LNCaP clone FGC (cell line): ENCODE results near the gene FN3K.

Experiments used
- DNase-seq: peaks from one replicate; pipeline ENCODE4 v3.0.0-alpha.2; 2011; ENCODE audit warnings: low read depth
- H3K4me3 ChIP-seq: 2 replicates; pipeline ENCODE4 v1.5.1; 2011; ENCODE audit warnings: mild to moderate bottlenecking, low read depth, low read length, control low read depth
- CTCF ChIP-seq: IDR thresholded peaks from 2 replicates; pipeline ENCODE4 v1.5.1; 2012; ENCODE audit warnings: mild to moderate bottlenecking; ENCODE audit not compliant: control insufficient read depth, insufficient read depth; ENCODE audit errors: extremely low read depth

FN3K gene

DNA sequence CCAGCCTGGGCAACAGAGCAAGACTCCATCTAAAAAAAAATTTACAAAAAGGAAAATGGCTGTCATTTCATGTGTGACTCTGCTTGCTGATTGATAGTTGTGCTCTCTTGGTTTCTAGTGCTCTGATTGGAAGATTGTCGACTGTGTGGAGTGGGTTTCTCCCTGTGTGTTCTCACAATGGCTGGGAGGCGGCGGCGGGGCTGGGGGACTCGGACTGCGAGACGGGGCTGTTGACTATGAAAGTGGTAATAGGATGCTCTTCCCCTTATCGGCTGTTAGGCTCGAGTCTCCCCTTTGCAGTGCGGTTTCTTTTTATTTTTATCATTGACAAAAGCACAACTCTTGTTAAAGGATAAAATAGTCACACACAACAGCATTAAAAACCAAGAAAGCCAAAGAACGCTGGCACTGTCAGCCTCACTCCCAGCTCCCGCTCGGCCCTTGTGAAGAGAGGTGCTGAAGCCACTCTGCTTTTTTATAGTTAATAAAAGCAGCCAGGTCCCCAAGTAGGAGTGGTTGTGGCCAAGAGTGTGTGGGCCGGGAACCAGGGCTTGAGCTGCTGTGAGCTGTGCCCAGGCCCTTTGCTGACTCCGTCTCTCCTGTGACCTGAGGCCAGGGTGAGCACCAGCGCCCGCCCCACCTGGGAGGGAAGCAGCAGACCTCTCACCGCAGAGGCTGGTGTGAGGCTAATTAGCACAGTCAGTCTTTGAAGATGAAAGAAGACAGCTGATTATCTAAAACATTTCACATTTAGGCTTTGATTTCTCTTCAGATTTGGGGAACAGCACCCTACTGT lies 53.0 kb downstream of the FN3K start:
- DNase-seq = no peak
- no peak for TF ChIP-seq CTCF

DNA sequence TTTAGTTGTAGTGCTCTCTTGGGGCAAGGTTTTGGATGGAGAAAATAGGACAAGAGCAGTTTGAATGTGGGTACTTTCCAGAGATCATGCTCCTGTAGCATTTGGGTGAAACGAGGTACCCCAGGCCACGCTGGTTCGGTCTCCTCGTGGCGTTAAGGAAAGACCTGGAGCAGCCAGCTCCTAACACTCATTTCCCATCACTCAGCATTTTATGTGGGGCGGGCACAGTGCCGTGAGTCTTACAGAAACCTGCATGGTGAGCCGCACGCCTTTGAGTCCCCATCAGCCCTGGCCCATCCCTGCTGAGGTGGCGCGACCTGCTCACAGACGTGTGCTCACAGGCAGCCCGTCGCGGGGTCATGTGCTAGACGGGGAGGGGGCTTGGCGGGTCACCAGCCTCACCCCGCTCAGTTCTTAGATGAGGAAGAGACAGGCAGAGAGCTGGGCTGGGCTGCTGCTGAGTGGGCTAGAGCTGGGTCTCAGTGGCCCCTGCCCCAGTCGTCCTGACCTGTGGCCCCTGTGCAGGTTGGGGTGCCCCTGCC lies 53.7 kb downstream of the FN3K start:
- TF ChIP-seq CTCF = no peak
- H3K4me3 ChIP-seq = no peak overlapping the region
- no peak for DNase-seq

More for the DNA sequence above, 53.0 kb downstream of the FN3K start:
- no peak overlapping the region for H3K4me3 ChIP-seq

GRCh38 chr17:82789806-82790205 lies 54.4 kb downstream of the FN3K start:
- no peak for DNase-seq
- no peak for TF ChIP-seq CTCF
- no peak overlapping the region for H3K4me3 ChIP-seq

DNA sequence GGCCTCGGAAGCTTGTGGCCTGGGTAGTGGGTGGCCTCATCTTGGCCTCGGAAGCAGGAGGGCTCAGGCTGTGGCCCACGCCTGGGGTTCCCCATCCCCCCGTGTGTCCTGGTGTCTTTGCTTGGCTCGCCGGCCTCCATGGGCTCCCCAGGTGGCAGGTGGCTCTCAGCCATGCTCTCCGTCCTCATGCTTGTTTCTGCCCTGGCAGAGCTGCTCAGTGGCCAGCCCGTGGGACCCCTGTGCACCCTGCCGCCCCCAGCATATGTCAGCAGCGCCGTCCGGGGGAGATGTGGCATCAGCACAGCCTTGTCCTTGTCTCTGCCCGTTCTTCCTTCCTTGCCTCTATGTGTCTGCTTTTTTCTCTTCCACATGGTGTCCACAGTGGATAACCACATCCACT lies 55.0 kb downstream of the FN3K start:
- no peak overlapping the region for H3K4me3 ChIP-seq
- no peak for TF ChIP-seq CTCF
- no peak for DNase-seq

- DNase-seq = no peak
- TF ChIP-seq CTCF = no peak
Observed at GRCh38 chr17:82791532-82791931, 56.1 kb downstream of the FN3K start.

GRCh38 chr17:82793974-82794630 lies 58.7 kb downstream of the FN3K start:
- H3K4me3 ChIP-seq = no peak overlapping the region
- DNase-seq = no peak
- TF ChIP-seq CTCF = no peak

More at GRCh38 chr17:82791532-82791931, 56.1 kb downstream of the FN3K start:
- H3K4me3 ChIP-seq = no peak overlapping the region
